Retinal pigment epithelial cell (primary cell): ENCODE results near the gene UPK1B.
"Not testable (repeated sequence)": the region's sequence is repeated elsewhere in the genome, so short reads cannot be mapped to it uniquely, and the experiment has no call there.

Experiments
- DNase-seq: peaks from one replicate; pipeline ENCODE4 v3.0.0-alpha.2; 2010; ENCODE audit warnings: low read depth
- H3K4me3 ChIP-seq: 2 replicates; pipeline ENCODE4 v1.5.1; 2011; ENCODE audit warnings: mild to moderate bottlenecking, low read length, control low read depth, moderate library complexity
- TF ChIP-seq, protein P1 (sequence below): conservative IDR thresholded peaks from 2 replicates; pipeline ENCODE4 v1.5.1; 2011; ENCODE audit warnings: low read depth, low read length, control low read depth, inconsistent platforms

The UPK1B gene

DNA sequence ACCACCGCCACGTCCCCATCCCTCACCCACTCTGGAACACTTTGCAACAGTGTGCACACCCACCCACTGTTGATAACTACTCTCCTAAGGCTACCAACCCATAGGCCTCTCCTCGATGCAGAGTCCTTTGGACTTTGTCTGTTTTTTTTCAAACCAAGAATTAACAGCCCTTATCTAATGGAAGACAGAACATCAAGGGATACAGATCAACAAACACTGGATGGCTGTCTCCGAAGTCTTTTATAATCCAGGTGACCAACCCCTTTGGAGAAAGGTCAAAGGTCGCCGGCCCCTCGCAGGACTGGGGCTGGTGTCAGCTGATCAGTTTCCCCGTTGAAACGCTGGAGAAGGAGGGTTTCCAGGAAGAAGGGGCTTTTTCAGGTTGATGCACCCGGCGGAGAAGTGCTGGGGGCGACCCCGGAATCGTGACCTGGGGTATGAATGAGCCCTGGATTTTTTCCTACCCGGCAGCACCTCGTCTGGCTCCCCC, 66.7 kb downstream of the UPK1B start:
- H3K4me3 ChIP-seq = peak overlapping the region; percentile 74
- TF ChIP-seq, protein P1, sequence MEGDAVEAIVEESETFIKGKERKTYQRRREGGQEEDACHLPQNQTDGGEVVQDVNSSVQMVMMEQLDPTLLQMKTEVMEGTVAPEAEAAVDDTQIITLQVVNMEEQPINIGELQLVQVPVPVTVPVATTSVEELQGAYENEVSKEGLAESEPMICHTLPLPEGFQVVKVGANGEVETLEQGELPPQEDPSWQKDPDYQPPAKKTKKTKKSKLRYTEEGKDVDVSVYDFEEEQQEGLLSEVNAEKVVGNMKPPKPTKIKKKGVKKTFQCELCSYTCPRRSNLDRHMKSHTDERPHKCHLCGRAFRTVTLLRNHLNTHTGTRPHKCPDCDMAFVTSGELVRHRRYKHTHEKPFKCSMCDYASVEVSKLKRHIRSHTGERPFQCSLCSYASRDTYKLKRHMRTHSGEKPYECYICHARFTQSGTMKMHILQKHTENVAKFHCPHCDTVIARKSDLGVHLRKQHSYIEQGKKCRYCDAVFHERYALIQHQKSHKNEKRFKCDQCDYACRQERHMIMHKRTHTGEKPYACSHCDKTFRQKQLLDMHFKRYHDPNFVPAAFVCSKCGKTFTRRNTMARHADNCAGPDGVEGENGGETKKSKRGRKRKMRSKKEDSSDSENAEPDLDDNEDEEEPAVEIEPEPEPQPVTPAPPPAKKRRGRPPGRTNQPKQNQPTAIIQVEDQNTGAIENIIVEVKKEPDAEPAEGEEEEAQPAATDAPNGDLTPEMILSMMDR = no peak
- no peak for DNase-seq

DNA sequence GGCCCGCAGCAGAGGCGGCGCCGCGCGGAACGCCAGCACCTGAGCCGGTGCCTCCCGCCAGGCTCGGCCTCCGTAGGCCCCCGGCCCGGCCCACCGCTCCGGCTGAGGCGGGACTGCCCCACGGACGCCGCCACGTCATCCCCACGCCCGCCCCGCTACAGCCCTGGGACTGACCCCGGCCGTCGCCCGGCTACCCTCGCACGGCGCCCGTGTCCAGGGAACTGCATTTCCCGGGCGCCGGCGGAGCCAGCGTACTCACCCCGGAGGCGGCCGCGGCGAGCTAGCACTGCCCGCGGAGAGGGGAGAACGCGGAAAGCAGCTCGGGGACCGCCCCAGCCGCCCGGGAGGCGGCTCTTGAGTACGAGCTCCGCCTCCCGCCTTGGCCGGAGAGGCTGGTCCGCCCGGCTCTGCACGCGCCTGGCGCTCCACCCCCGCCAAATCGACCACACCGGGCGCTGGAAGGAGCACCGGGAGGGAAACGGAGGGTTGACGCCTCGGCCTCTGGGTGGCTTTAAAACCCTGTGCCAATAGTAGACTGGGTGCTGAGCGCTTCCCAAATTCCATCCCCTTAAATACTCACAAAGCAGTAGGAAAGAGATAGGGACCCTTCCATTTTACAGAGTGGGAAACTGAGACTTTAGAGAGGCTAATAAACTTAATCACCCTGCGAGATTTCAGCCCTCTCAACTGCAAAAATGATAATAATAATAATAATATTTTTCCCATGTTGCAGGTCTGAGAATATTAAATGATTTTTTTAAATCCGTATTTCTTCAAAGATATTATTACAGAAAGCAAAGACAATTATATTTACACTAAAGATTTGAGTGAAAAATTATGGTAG, 67.4 kb downstream of the UPK1B start, which contains the start of gene B4GALT4:
B4GALT4 (minus strand) TSS at position 288 of the 844 bp plus-strand sequence. CDS start 10,779 bp downstream, outside the sequence.
- TF ChIP-seq, protein P1 = no peak
- peak within 1 kb of the TSS; percentile 74 for H3K4me3 ChIP-seq
- peak; percentile 48 for DNase-seq

DNA sequence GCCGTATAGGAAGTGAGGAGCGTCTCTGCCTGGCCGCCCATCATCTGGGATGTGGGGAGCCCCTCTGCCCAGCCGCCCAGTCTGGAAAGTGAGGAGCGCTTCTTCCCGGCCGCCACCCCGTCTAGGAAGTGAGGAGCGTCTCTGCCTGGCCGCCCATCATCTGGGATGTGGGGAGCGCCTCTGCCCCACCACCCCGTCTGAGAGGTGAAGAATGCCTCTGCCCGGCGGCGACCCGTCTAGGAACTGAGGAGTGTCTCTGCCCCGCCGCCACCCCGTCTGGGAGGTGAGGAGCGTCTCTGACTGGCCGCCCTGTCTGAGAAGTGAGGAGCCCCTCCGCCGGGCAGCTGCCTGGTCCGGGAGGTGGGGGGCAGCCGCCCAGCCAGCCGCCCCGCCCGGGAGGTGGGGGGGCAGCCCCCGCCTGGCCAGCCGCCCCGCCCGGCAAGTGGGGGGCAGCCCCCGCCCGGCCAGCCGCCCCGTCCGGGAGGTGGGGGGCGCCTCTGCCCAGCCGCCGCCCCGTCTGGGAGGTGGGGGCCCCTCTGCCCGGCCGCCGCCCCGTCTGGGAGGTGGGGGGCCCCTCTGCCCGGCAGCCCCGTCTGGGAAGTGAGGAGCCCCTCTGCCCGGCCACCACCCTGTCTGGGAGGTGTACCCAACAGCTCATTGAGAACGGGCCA, 69.1 kb downstream of the UPK1B start:
- DNase-seq = not testable (repeated sequence)

DNA sequence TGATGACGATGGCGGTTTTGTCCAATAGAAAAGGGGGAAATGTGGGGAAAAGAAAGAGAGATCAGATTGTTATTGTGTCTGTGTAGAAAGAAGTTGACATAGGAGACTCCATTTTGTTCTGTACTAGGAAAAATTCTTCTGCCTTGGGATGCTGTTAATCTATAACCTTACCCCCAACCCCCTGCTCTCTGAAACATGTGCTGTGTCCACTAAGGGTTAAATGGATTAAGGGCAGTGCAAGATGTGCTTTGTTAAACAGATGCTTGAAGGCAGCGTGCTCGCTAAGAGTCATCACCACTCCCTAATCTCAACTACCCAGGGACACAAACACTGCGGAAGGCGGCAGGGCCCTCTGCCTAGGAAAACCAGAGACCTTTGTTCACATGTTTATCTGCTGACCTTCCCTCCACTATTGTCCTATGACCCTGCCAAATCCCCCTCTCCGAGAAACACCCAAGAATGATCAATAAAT, 69.7 kb downstream of the UPK1B start:
- DNase-seq, H3K4me3 ChIP-seq: not testable (repeated sequence)

More for the DNA sequence above, 69.1 kb downstream of the UPK1B start:
- H3K4me3 ChIP-seq = not testable (repeated sequence)

DNA sequence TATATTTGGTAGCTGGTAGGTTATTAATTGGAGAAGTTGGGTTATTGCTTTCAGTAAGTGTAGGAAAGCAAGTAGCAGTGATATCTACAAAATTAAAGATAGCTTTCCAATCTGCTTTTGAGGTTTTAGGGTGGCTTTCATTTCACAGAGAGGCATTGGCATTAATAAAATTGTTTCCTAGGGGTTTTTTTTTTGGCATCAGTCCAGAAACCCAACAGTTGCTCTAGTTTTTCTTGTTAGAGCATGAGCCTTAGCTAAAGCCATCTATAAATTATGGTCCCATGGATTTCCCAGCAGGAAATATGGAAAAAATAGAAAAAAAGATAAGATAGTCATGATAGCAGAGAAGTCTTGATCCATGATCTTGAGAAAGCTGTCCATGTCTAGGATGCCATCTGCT, 70.3 kb downstream of the UPK1B start:
- no peak overlapping the region for H3K4me3 ChIP-seq
- no peak for DNase-seq
- TF ChIP-seq, protein P1 = no peak

DNA sequence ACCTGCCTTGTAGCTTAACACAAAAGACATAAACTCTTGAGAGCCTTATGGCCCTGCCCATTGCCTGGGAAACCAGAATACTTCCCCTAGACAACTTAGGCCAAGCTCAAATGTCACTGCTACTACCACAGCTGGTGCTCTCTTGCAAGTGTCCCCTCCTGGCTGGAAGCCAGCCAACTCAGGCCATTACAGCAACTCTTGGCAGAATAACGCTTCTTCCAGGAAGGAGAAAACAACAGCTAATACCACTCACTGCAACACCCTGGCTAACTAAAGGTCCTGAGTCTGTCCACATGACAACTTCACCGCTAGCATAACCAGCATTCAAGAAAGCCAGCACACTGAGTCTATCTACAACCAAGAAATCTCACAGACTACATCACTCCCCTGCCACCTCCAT, 72.4 kb downstream of the UPK1B start:
- no peak overlapping the region for H3K4me3 ChIP-seq
- TF ChIP-seq, protein P1 = no peak
- DNase-seq = no peak
